GM12878 (cell line): ENCODE data around the gene RCOR1. TPM values are rescaled to one million over a fixed set of nuclear protein-coding genes. Genes with fewer than 3 reads are reported as not detected.

ENCODE experiments used
- BACH1 ChIP-seq: fragments of 450-650 bp; IDR thresholded peaks from 2 replicates; pipeline ENCODE4 v1.6.1; 2017; ENCODE audit warnings: mild to moderate bottlenecking, borderline replicate concordance
- CBX3 ChIP-seq: fragments of 200-600 bp; sonication (generic); IDR thresholded peaks from 2 replicates; pipeline ENCODE4 v1.6.1; 2016; ENCODE audit warnings: low read depth, borderline replicate concordance
- DPF2 ChIP-seq: fragments of 450-650 bp; IDR thresholded peaks from 2 replicates; pipeline ENCODE4 v1.6.1; 2017; ENCODE audit warnings: mild to moderate bottlenecking
- KLF5 ChIP-seq: fragments of 450-650 bp; IDR thresholded peaks from 2 replicates; pipeline ENCODE4 v1.6.1; 2014; ENCODE audit warnings: mild to moderate bottlenecking; ENCODE audit not compliant: partially characterized antibody
- MTA2 ChIP-seq: fragments of 450-650 bp; IDR thresholded peaks from 2 replicates; pipeline ENCODE4 v1.6.1; 2016; ENCODE audit warnings: low read depth, mild to moderate bottlenecking, moderate library complexity
- PML ChIP-seq: IDR thresholded peaks from 2 replicates; pipeline ENCODE4 v1.6.1; 2012; ENCODE audit warnings: low read length, inconsistent platforms
- RBBP5 ChIP-seq: fragments of 200-600 bp; sonication (generic); conservative IDR thresholded peaks from 2 replicates; pipeline ENCODE4 v1.6.1; 2016
- RELA ChIP-seq: fragments of 450-650 bp; IDR thresholded peaks from 2 replicates; pipeline ENCODE4 v1.8.0; 2014; ENCODE audit warnings: borderline replicate concordance; ENCODE audit not compliant: partially characterized antibody
- SMAD1 ChIP-seq: fragments of 450-650 bp; IDR thresholded peaks from 2 replicates; pipeline ENCODE4 v1.6.1; 2018; ENCODE audit warnings: mild to moderate bottlenecking, low read depth; ENCODE audit not compliant: partially characterized antibody
- SUPT20H ChIP-seq: IDR thresholded peaks from 2 replicates; pipeline ENCODE4 v1.6.1; 2011; ENCODE audit warnings: low read depth, mild to moderate bottlenecking, low read length, moderate library complexity, borderline replicate concordance; ENCODE audit not compliant: control insufficient read depth
- ZNF384 ChIP-seq: IDR thresholded peaks from 2 replicates; pipeline ENCODE4 v1.6.1; 2012; ENCODE audit warnings: low read depth, mild to moderate bottlenecking, low read length, improper control_type of control experiment, borderline replicate concordance
- polyA plus RNA-seq, 11 experiments: library from polyadenylated mRNA; depleted of rRNA in 4 of 11; unstranded in 6 of 11; stranded (reverse) in 5 of 11; fragments of >200 nt; fragmentation: Nextera tagmentation in 4 of 11; fragmentation: Illumina TruSeq in 1 of 11; extraction: Ambion mirVana in 4 of 11; extraction: Trizol in 1 of 11; gene quantifications; 1 replicate in 1 of 11; 2 replicates in 10 of 11; pipeline versions ENCODE4 v1.2.1 to v1.2.3, GENCODE V29; 2011 to 2016; ENCODE audit warnings: inconsistent platforms in 2 of 11, missing spikeins in 2 of 11, low read depth in 1 of 11
- total RNA-seq, 4 experiments: library from RNA; depleted of rRNA in 3 of 4; stranded (reverse); fragments of >200 nt in 3 of 4; fragmentation: Illumina TruSeq in 1 of 4; extraction: Trizol in 1 of 4; gene quantifications; 2 replicates each; pipeline versions ENCODE4 v1.2.1 to v1.2.3, GENCODE V29; 2013 to 2021
- TF ChIP-seq, protein P1 (sequence below): fragments of 450-650 bp; IDR thresholded peaks from 2 replicates; pipeline ENCODE4 v1.6.1; 2017; ENCODE audit warnings: low read depth, mild to moderate bottlenecking, moderate library complexity
- TF ChIP-seq, protein P2 (sequence below): IDR thresholded peaks from 2 replicates; pipeline ENCODE4 v1.6.1; 2012; ENCODE audit warnings: low read length, inconsistent platforms
- TF ChIP-seq, protein P3 (sequence below): fragments of 450-650 bp; IDR thresholded peaks from 2 replicates; pipeline ENCODE4 v1.6.1; 2017; ENCODE audit warnings: mild to moderate bottlenecking, moderate library complexity
- TF ChIP-seq, protein P4 (sequence below): fragments of 150-350 bp; IDR thresholded peaks from 2 replicates; pipeline ENCODE4 v1.6.1; 2014; ENCODE audit warnings: mild to moderate bottlenecking, low read depth, low read length

Gene RCOR1
- total and polyA plus RNA-seq, 10 of the 15 experiments (the other 5 are each of a cell fraction or from before 2014, with no cell fraction given) = 1.6 to 12.2 (median 4.4) TPM

DNA sequence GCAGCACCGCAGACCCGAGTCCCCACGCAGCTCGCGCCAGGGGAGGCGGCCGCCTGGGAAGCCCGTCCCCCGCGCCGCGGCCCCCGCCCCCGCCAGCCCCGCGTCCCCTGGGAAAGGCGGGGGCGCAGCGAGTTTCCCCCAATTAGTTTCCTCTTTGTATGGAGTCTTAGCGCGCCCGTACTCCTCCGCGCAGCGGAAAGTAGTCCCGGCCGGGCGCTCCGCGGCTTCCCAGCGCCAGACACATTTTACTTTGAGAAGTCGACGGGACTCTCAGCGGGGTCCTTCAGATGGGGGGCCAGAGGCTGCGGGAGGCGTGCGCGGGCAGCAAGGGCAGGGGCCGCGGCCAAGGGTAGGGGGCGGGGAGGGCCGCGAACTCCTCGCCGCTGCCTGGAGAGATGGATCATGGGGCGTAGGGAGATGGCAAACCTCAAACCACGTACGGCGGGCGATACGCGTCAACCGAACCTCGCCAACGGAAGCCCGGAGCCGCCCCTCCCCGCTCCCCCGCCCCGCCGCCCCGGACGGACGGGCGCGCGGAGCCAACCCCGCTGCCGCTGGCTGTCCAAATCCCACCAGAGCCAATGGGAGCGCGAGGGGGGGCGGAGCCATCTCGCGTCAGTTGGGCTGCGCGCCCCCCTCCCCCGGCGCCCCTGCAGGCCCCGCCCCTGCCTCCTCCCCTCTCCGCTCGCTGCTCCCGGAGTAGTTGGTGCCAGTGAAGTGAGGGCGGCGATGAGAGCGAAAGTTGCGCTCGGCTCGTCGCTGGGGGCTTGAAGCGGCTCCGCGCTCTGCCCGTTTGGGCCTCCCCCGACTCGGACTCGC is at the start of gene RCOR1 (continued):
- TF ChIP-seq, protein P1, sequence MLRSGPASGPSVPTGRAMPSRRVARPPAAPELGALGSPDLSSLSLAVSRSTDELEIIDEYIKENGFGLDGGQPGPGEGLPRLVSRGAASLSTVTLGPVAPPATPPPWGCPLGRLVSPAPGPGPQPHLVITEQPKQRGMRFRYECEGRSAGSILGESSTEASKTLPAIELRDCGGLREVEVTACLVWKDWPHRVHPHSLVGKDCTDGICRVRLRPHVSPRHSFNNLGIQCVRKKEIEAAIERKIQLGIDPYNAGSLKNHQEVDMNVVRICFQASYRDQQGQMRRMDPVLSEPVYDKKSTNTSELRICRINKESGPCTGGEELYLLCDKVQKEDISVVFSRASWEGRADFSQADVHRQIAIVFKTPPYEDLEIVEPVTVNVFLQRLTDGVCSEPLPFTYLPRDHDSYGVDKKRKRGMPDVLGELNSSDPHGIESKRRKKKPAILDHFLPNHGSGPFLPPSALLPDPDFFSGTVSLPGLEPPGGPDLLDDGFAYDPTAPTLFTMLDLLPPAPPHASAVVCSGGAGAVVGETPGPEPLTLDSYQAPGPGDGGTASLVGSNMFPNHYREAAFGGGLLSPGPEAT = peak; percentile 78
- peak; percentile 52 for TF ChIP-seq RELA
- no peak for TF ChIP-seq SMAD1
- no peak for TF ChIP-seq RBBP5
- TF ChIP-seq, protein P2, sequence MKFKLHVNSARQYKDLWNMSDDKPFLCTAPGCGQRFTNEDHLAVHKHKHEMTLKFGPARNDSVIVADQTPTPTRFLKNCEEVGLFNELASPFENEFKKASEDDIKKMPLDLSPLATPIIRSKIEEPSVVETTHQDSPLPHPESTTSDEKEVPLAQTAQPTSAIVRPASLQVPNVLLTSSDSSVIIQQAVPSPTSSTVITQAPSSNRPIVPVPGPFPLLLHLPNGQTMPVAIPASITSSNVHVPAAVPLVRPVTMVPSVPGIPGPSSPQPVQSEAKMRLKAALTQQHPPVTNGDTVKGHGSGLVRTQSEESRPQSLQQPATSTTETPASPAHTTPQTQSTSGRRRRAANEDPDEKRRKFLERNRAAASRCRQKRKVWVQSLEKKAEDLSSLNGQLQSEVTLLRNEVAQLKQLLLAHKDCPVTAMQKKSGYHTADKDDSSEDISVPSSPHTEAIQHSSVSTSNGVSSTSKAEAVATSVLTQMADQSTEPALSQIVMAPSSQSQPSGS = no peak
- TF ChIP-seq, protein P3, sequence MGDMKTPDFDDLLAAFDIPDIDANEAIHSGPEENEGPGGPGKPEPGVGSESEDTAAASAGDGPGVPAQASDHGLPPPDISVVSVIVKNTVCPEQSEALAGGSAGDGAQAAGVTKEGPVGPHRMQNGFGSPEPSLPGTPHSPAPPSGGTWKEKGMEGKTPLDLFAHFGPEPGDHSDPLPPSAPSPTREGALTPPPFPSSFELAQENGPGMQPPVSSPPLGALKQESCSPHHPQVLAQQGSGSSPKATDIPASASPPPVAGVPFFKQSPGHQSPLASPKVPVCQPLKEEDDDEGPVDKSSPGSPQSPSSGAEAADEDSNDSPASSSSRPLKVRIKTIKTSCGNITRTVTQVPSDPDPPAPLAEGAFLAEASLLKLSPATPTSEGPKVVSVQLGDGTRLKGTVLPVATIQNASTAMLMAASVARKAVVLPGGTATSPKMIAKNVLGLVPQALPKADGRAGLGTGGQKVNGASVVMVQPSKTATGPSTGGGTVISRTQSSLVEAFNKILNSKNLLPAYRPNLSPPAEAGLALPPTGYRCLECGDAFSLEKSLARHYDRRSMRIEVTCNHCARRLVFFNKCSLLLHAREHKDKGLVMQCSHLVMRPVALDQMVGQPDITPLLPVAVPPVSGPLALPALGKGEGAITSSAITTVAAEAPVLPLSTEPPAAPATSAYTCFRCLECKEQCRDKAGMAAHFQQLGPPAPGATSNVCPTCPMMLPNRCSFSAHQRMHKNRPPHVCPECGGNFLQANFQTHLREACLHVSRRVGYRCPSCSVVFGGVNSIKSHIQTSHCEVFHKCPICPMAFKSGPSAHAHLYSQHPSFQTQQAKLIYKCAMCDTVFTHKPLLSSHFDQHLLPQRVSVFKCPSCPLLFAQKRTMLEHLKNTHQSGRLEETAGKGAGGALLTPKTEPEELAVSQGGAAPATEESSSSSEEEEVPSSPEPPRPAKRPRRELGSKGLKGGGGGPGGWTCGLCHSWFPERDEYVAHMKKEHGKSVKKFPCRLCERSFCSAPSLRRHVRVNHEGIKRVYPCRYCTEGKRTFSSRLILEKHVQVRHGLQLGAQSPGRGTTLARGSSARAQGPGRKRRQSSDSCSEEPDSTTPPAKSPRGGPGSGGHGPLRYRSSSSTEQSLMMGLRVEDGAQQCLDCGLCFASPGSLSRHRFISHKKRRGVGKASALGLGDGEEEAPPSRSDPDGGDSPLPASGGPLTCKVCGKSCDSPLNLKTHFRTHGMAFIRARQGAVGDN = 0 out of 2 replicates have a peak, but pooled peaks have one; percentile 18
- no peak for TF ChIP-seq KLF5
- TF ChIP-seq DPF2 = peak; percentile 83
- peak; percentile 83; the same call in 1 of the 2 replicates for TF ChIP-seq PML
- 0 out of 2 replicates have a peak, but pooled peaks have one; percentile 34 for TF ChIP-seq BACH1
- TF ChIP-seq ZNF384 = no peak
- no peak for TF ChIP-seq CBX3
- peak; percentile 81 for TF ChIP-seq MTA2
- no peak for TF ChIP-seq SUPT20H
- TF ChIP-seq, protein P4, sequence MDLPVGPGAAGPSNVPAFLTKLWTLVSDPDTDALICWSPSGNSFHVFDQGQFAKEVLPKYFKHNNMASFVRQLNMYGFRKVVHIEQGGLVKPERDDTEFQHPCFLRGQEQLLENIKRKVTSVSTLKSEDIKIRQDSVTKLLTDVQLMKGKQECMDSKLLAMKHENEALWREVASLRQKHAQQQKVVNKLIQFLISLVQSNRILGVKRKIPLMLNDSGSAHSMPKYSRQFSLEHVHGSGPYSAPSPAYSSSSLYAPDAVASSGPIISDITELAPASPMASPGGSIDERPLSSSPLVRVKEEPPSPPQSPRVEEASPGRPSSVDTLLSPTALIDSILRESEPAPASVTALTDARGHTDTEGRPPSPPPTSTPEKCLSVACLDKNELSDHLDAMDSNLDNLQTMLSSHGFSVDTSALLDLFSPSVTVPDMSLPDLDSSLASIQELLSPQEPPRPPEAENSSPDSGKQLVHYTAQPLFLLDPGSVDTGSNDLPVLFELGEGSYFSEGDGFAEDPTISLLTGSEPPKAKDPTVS = no peak
